Subcutaneous adipose tissue (tissue), 4 donors: ENCODE data around the gene NOX4. TPM values are rescaled to one million over a fixed set of nuclear protein-coding genes. Genes with fewer than 3 reads are reported as not detected.

Source experiments
- total RNA-seq, 4 donors: library from RNA; depleted of rRNA; stranded (reverse); fragments of >200 nt; gene quantifications; one replicate each; pipeline ENCODE4 v1.1.0, GENCODE V29; 2016
- TF ChIP-seq, protein P1 (sequence below): fragments of 450-650 bp; IDR thresholded peaks from one replicate; pipeline ENCODE4 v1.5.1; 2016; ENCODE audit warnings: low read depth, mild to moderate bottlenecking, control low read depth, antibody characterized with exemption, moderate library complexity

Gene NOX4
- total RNA-seq, 4 donors from 2014 or later: 25.2 to 44.5 (median 28.5) TPM

DNA sequence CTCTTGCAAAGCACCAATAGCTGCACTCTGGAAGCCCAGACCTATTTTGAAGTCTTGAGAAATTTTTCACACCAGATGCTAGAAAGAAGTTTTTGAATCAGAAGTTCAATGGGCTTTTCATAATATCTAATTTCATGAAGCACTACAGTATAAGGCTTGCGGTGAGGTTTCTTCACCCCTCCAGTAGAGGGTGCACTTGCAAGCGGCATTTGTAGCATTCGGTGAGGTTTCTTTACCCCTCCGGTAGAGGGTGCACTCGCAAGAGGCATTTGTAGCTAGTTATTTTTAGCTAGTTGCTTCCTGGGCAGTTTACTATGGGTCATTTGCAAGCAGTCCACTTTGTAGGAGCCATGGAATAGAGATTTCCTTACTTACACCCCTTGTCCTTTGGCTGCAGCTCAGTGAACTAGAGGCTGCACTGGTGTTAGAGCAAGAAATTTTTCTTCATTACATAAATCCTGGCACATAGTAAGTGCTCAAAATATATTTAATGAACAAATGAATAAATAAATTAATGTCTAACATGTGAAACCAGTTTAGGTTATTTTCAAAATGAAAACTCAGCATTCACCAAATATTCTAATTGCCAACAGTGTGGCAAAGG lies 7.8 kb upstream of the NOX4 start:
- TF ChIP-seq, protein P1, sequence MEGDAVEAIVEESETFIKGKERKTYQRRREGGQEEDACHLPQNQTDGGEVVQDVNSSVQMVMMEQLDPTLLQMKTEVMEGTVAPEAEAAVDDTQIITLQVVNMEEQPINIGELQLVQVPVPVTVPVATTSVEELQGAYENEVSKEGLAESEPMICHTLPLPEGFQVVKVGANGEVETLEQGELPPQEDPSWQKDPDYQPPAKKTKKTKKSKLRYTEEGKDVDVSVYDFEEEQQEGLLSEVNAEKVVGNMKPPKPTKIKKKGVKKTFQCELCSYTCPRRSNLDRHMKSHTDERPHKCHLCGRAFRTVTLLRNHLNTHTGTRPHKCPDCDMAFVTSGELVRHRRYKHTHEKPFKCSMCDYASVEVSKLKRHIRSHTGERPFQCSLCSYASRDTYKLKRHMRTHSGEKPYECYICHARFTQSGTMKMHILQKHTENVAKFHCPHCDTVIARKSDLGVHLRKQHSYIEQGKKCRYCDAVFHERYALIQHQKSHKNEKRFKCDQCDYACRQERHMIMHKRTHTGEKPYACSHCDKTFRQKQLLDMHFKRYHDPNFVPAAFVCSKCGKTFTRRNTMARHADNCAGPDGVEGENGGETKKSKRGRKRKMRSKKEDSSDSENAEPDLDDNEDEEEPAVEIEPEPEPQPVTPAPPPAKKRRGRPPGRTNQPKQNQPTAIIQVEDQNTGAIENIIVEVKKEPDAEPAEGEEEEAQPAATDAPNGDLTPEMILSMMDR: no peak

DNA sequence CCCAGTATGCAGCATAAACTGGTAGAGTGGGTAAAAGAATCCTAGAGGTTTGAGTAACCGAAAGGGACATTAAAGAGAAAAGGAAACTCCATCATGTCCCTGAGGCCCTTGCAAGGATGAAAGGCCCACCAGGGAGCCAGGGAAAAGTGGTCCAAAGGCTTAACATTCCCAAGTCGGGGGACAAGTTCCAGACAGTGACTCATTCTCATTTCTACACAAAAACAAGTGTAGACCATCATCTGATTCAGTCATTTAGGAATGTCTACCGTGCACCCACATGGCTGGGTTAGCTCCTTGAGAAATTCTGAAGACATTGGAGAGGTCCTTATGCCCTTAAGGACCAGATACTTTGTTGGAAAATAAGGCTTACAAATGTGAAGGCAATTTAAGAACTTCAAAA lies 4.8 kb upstream of the NOX4 start:
- TF ChIP-seq, protein P1: no peak

DNA sequence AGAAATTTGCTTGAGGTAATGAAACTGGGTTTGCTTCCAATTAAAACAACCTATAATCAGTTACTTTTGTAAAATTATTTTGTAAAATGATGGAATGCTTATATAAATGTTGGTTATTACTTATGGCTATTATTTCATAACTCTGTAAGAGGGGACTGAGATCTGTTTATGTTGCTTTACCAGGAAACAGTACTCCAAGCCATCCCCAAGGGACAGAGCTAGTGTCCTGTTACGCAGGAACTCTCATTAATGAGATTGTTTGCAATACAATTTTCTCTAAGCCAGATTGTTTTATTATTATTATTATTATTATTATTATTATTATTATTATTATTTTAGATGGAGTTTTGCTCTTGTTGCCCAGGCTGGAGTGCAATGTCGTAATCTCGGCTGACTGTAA lies 2.3 kb upstream of the NOX4 start:
- TF ChIP-seq, protein P1: no peak

DNA sequence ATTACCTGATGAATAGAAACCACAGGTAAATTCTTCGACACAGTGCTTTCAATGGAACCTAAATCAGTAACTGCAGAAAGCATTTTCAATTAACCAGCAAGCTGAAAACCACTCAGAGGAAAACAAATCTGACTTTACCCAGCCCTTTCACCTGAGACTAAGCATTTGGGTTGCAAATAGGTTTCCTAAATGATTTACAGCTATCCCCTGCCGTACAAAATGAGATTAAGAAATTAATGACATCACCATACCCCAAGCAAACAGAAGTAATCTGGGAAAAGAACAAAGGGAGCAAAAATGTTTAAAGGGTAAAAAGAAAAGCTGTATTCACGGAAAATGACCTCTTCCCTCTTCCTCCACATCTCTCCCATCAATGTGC lies 584 bp downstream of the NOX4 start:
- TF ChIP-seq, protein P1: no peak

DNA sequence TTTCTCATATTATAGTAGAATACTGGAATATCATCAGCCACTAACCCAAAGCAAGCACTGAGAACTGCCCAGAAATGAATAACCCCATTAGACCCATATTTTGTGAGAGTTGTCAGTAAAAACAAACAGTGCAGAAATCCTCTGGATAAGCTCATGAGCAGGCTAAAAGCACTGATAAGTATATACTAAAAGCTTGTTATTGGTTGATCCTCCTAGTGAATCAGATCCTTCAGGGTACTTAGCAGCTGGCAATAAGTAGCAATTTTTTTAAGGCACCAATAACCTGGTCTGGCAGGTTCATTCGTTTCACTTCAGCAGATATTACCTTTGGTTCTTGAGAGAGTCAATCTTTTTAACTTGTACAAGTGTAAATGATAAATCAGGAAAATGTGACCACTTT lies 1.2 kb downstream of the NOX4 start:
- TF ChIP-seq, protein P1: no peak

DNA sequence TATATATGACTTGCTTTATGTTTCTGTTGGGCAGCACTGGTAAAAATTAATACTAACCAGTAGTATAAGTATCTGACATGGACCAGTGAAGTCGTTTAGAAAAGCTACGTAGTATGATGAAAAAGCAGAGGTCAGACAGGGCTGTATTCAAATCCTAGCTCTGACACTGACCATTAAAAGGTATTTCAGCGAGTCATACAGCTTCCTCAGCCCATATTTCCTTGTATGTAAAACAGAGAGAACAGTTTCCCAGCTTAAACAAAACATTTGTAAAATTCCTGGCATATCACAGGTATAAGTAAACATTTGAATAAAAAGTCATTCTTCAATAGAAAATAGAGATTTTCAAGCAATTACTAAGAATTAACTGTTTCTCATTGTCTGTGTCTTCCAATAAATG lies 4.2 kb downstream of the NOX4 start:
- TF ChIP-seq, protein P1: no peak

DNA sequence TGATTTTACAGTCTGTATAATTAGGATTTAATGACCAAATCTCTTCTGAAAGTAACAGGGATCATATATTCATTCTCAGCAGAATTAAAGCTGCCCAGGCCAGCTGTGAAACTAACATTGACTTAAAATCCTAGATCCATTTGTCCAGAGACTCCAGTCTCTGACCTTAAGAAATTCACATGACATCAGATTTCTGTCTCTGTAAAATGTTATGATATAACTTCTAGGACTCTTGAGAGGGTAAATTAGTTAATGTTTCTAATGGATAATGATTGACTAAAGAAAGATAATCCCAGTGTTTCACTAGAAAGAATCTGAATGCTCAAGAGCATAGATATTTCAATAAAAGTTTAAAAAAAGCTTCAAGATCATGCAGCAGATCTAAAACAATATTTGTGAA lies 6.3 kb downstream of the NOX4 start:
- TF ChIP-seq, protein P1: no peak
